ENCODE data around the gene PPM1F. TPM values are rescaled to one million over a fixed set of nuclear protein-coding genes. Genes with fewer than 3 reads are reported as not detected.

PPM1F gene, protein sequence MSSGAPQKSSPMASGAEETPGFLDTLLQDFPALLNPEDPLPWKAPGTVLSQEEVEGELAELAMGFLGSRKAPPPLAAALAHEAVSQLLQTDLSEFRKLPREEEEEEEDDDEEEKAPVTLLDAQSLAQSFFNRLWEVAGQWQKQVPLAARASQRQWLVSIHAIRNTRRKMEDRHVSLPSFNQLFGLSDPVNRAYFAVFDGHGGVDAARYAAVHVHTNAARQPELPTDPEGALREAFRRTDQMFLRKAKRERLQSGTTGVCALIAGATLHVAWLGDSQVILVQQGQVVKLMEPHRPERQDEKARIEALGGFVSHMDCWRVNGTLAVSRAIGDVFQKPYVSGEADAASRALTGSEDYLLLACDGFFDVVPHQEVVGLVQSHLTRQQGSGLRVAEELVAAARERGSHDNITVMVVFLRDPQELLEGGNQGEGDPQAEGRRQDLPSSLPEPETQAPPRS
- 18.8 and 19.6 TPM in 2 replicates for total RNA-seq

GRCh38 chr22:21952586-21953571 is at the start of gene PPM1F:
PPM1F (minus strand) TSS chr22:21952848; CDS start chr22:21946048, 6,800 bp downstream.

DNA sequence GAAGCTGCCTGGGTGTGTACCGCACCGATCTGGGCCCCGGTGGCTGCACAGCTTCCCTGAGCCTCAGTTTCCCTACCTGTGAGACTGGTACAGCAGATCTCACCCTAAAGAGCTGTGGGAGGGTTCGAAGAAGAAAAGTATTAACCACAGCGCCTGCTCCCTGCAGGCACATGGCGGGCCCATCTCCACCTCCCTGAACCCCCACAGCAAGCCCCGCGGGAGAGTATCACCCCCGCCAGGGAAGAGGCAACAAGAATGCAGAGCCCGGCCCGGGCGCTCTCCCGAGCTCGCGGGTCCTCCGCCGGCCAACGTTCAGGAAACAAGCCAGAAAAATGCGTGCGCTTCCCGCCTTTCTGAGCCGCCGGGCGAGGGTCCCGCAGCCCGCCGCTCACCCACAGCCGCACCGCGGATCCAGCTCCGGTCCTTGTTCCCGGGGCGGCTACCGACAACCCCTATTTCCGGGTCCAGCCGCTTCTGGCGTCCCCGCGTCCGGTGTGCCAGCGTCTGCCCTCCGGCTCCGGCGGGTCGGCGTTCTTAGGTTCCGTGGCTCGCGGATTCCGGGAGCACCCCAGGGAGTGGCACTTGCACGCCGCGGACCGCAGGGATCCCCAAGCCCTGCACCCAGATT is 29.8 kb upstream of the PPM1F start, which contains the start of gene TOP3B:
Gene TOP3B (minus strand): TSS at position 450 of the 628 bp plus-strand sequence. CDS start 7,078 bp downstream, outside the sequence.

Other genes starting within 250 kb of the PPM1F start
- gene YPEL1, start 217.1 kb downstream of the PPM1F start, total RNA-seq: 1.9 and 2.0 TPM in 2 replicates
- 62.1 and 76.5 TPM in 2 replicates for gene MAPK1, start 85.2 kb downstream of the PPM1F start, total RNA-seq
- gene TOP3B, start 29.9 kb upstream of the PPM1F start, total RNA-seq: 14.9 and 23.4 TPM in 2 replicates

Measured in articular chondrocyte of knee joint (primary cell).